H9 (cell line): ENCODE results near the gene ZP1. TPM values are rescaled to one million over a fixed set of nuclear protein-coding genes. Genes with fewer than 3 reads are reported as not detected.

Experiments used
- DNase-seq: peaks from one replicate; pipeline ENCODE4 v3.0.0-alpha.2; 2017
- H2AFZ ChIP-seq: one replicate; pipeline ENCODE4 v1.6.1; 2013; ENCODE audit warnings: mild to moderate bottlenecking, low read length, control low read depth, moderate library complexity
- H2AK5ac ChIP-seq: 2 replicates; pipeline ENCODE4 v1.6.1; 2013; ENCODE audit warnings: low read length, control low read depth, mixed read lengths; ENCODE audit not compliant: insufficient read length
- H2BK120ac ChIP-seq: one replicate; pipeline ENCODE4 v1.6.1; 2013; ENCODE audit warnings: low read depth, mild to moderate bottlenecking, low read length, control low read depth, inconsistent platforms; ENCODE audit not compliant: poor library complexity, severe bottlenecking
- H2BK12ac ChIP-seq: 2 replicates; pipeline ENCODE4 v1.6.1; 2013; ENCODE audit warnings: low read length, control low read depth, mixed read lengths, low read depth; ENCODE audit not compliant: insufficient read length
- H2BK15ac ChIP-seq: 2 replicates; pipeline ENCODE4 v1.6.1; 2013; ENCODE audit warnings: low read depth, low read length, control low read depth
- H2BK20ac ChIP-seq: one replicate; pipeline ENCODE4 v1.6.1; 2013; ENCODE audit warnings: low read depth, mild to moderate bottlenecking, low read length, control low read depth, inconsistent platforms; ENCODE audit not compliant: poor library complexity, severe bottlenecking
- H2BK5ac ChIP-seq: 2 replicates; pipeline ENCODE4 v1.6.1; 2013; ENCODE audit warnings: low read length, control low read depth, mixed read lengths; ENCODE audit not compliant: insufficient read length
- H3K14ac ChIP-seq: 2 replicates; pipeline ENCODE4 v1.6.1; 2013; ENCODE audit warnings: low read length, control low read depth; ENCODE audit not compliant: insufficient read depth
- H3K18ac ChIP-seq: 2 replicates; pipeline ENCODE4 v1.6.1; 2013; ENCODE audit warnings: low read depth, mild to moderate bottlenecking, mixed read lengths, low read length, control low read depth; ENCODE audit not compliant: insufficient read length
- H3K23ac ChIP-seq: 2 replicates; pipeline ENCODE4 v1.6.1; 2013; ENCODE audit warnings: low read length, control low read depth, mixed read lengths, low read depth; ENCODE audit not compliant: insufficient read length
- H3K23me2 ChIP-seq: 2 replicates; pipeline ENCODE4 v1.6.1; 2013; ENCODE audit warnings: low read depth, mild to moderate bottlenecking, mixed read lengths, low read length, control low read depth; ENCODE audit not compliant: insufficient read length, poor library complexity, severe bottlenecking
- H3K27ac ChIP-seq: 2 replicates; pipeline ENCODE4 v1.5.1; 2013; ENCODE audit warnings: low read length, control low read depth, mixed read lengths, low read depth; ENCODE audit not compliant: insufficient read length
- H3K27me3 ChIP-seq: 2 replicates; pipeline ENCODE4 v1.6.1; 2013; ENCODE audit warnings: low read length, control low read depth, inconsistent platforms; ENCODE audit not compliant: insufficient read depth
- H3K4ac ChIP-seq: 2 replicates; pipeline ENCODE4 v1.6.1; 2013; ENCODE audit warnings: low read depth, mild to moderate bottlenecking, control low read depth, inconsistent platforms, low read length, moderate library complexity
- H3K4me1 ChIP-seq: 2 replicates; pipeline ENCODE4 v1.6.1; 2013; ENCODE audit warnings: low read length, control low read depth, inconsistent platforms; ENCODE audit not compliant: insufficient read depth
- H3K4me2 ChIP-seq: 2 replicates; pipeline ENCODE4 v1.6.1; 2013; ENCODE audit warnings: low read length, control low read depth, mixed read lengths; ENCODE audit not compliant: insufficient read length, insufficient read depth
- H3K56ac ChIP-seq: 2 replicates; pipeline ENCODE4 v1.6.1; 2013; ENCODE audit warnings: low read depth, mild to moderate bottlenecking, mixed read lengths, low read length, control low read depth; ENCODE audit not compliant: insufficient read length
- H3K79me1 ChIP-seq: 2 replicates; pipeline ENCODE4 v1.6.1; 2013; ENCODE audit warnings: low read depth, mild to moderate bottlenecking, moderate library complexity, low read length, control low read depth, inconsistent platforms; ENCODE audit not compliant: insufficient read depth, poor library complexity, severe bottlenecking
- H3K79me2 ChIP-seq: 2 replicates; pipeline ENCODE4 v1.6.1; 2013; ENCODE audit warnings: low read length, control low read depth, inconsistent platforms; ENCODE audit not compliant: insufficient read depth
- H3K9ac ChIP-seq: 2 replicates; pipeline ENCODE4 v1.6.1; 2013; ENCODE audit warnings: low read length, control low read depth, mixed read lengths; ENCODE audit not compliant: insufficient read length; ENCODE audit errors: extremely low read depth
- H3K9me3 ChIP-seq: one replicate; pipeline ENCODE4 v1.6.1; 2013; ENCODE audit warnings: low read depth, low read length, inconsistent platforms; ENCODE audit not compliant: control insufficient read depth
- H3T11ph ChIP-seq: one replicate; pipeline ENCODE4 v1.6.1; 2013; ENCODE audit warnings: mild to moderate bottlenecking, low read length, control low read depth, inconsistent platforms
- H4K20me1 ChIP-seq: one replicate; pipeline ENCODE4 v1.6.1; 2013; ENCODE audit not compliant: control insufficient read depth, insufficient read length, insufficient read depth
- H4K5ac ChIP-seq: 2 replicates; pipeline ENCODE4 v1.6.1; 2013; ENCODE audit warnings: low read depth, mild to moderate bottlenecking, mixed read lengths, low read length, control low read depth; ENCODE audit not compliant: insufficient read length
- H4K8ac ChIP-seq: replicated peaks from 2 replicates; pipeline ENCODE4 v1.6.1; 2013; ENCODE audit warnings: low read length, control low read depth, mixed read lengths, low read depth; ENCODE audit not compliant: insufficient read length
- H4K91ac ChIP-seq: 2 replicates; pipeline ENCODE4 v1.6.1; 2013; ENCODE audit warnings: low read depth, mild to moderate bottlenecking, moderate library complexity, mixed read lengths, low read length, control low read depth; ENCODE audit not compliant: insufficient read length
- H3K27ac Mint-ChIP-seq, 3 experiments: 2 replicates in 2 of 3; 3 replicates in 1 of 3; pipeline ENCODE4 v1.8.0; 2020 to 2021; ENCODE audit warnings: mixed read lengths in 3 of 3, mild to moderate bottlenecking in 1 of 3, moderate library complexity in 1 of 3
- H3K27me3 Mint-ChIP-seq: 2 replicates; pipeline ENCODE4 v1.8.0; 2021; ENCODE audit warnings: low read depth, mild to moderate bottlenecking, moderate library complexity, mixed read lengths
- H3K36me3 Mint-ChIP-seq, 3 experiments: 2 replicates in 2 of 3; 3 replicates in 1 of 3; pipeline ENCODE4 v1.8.0; 2020 to 2021; ENCODE audit warnings: low read depth in 3 of 3, mixed read lengths in 3 of 3; ENCODE audit not compliant: insufficient read depth in 1 of 3
- H3K4me1 Mint-ChIP-seq, 2 experiments: 2 replicates each; pipeline ENCODE4 v1.8.0; 2020; ENCODE audit warnings: mixed read lengths in 2 of 2
- H3K4me3 Mint-ChIP-seq, 2 experiments: 2 replicates in 1 of 2; 3 replicates in 1 of 2; pipeline ENCODE4 v1.8.0; 2020 to 2021; ENCODE audit warnings: mild to moderate bottlenecking in 2 of 2, mixed read lengths in 2 of 2, moderate library complexity in 1 of 2
- H3K9me3 Mint-ChIP-seq, 2 experiments: 2 replicates in 1 of 2; 3 replicates in 1 of 2; pipeline ENCODE4 v1.8.0; 2020; ENCODE audit warnings: mild to moderate bottlenecking in 2 of 2, mixed read lengths in 2 of 2, moderate library complexity in 1 of 2
- WGBS: extraction: QIAGEN DNeasy Blood & Tissue Kit; methylation state at CpG from one replicate; pipeline ENCODE4 v1.1.7; 2013; ENCODE audit warnings: missing lambda C conversion rate, low lambda C conversion rate, mixed read lengths; ENCODE audit not compliant: insufficient read length; ENCODE audit errors: extremely low coverage; 5-methylcytosine and 5-hydroxymethylcytosine counted together
- total RNA-seq: library from RNA; stranded (reverse); gene quantifications from 2 replicates; pipeline ENCODE4 v1.2.1, GENCODE V29; 2021
- TF ChIP-seq, protein P1 (sequence below): fragments of 200-600 bp; sonication (generic); conservative IDR thresholded peaks from 3 replicates; pipeline ENCODE4 v1.8.0; 2021; ENCODE audit warnings: antibody characterized with exemption, mild to moderate bottlenecking

Gene ZP1
- total RNA-seq, 1 experiment from 2014 or later = not detected

DNA sequence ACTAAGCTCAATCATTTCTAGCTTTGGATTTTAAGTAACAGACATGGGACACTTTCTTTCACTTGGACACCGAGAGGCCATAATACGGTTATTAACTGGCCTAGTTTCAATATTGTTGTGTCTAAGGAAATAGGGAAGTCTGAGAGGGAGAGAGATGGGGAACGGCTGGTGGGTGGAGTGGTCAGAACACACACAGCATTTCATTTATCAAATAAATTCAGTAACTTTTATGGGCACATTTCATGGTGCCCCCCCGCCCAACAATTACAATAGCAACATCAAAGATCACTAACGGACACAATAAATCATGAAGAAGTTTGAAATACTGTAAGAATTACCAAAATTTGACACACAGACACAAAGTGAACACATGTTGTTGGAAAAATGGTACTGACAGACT, 28.3 kb downstream of the ZP1 start:
- H3K4me1 ChIP-seq = no peaks in the 10 kb centered on the region
- no peak overlapping the region for H2BK5ac ChIP-seq
- H3K18ac ChIP-seq = no peak overlapping the region
- no peak overlapping the region for H2AK5ac ChIP-seq
- TF ChIP-seq, protein P1, sequence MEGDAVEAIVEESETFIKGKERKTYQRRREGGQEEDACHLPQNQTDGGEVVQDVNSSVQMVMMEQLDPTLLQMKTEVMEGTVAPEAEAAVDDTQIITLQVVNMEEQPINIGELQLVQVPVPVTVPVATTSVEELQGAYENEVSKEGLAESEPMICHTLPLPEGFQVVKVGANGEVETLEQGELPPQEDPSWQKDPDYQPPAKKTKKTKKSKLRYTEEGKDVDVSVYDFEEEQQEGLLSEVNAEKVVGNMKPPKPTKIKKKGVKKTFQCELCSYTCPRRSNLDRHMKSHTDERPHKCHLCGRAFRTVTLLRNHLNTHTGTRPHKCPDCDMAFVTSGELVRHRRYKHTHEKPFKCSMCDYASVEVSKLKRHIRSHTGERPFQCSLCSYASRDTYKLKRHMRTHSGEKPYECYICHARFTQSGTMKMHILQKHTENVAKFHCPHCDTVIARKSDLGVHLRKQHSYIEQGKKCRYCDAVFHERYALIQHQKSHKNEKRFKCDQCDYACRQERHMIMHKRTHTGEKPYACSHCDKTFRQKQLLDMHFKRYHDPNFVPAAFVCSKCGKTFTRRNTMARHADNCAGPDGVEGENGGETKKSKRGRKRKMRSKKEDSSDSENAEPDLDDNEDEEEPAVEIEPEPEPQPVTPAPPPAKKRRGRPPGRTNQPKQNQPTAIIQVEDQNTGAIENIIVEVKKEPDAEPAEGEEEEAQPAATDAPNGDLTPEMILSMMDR = no peak
- no peaks in the 10 kb centered on the region for H3K23me2 ChIP-seq
- no peak overlapping the region for H3K27ac ChIP-seq
- no peak overlapping the region for H2BK12ac ChIP-seq
- no peak overlapping the region for H2BK20ac ChIP-seq
- Mint-ChIP-seq H3K36me3 (peaks cover 37 to 94% (median 54%) of the 10 kb centered on the region in 3 experiments; a peak in 6 of 7 replicates), H3K4me1 (no peaks in the 10 kb centered on the region), H3K4me3 (no peak overlapping the region), H3K27ac (no peak overlapping the region), H3K9me3 (no peaks in the 10 kb centered on the region), H3K27me3 (no peaks in the 10 kb centered on the region)
- H2BK15ac ChIP-seq = no peak overlapping the region
- no peak overlapping the region for H3K4ac ChIP-seq
- no peak overlapping the region for H3K56ac ChIP-seq
- no CpG with 5 or more reads among the region's 5 CpGs for WGBS
- no peak overlapping the region for H3K9ac ChIP-seq
- no peaks in the 10 kb centered on the region for H3K79me2 ChIP-seq
- no peaks in the 10 kb centered on the region for H3K79me1 ChIP-seq
- no peak overlapping the region for H3T11ph ChIP-seq
- H4K5ac ChIP-seq = no peak overlapping the region
- H2AFZ ChIP-seq = no peak overlapping the region
- no peak overlapping the region for H3K14ac ChIP-seq
- H4K20me1 ChIP-seq = peaks cover 2% of the 10 kb centered on the region
- no peaks in the 10 kb centered on the region for H3K9me3 ChIP-seq
- H3K4me2 ChIP-seq = no peak overlapping the region
- H4K91ac ChIP-seq = no peak overlapping the region
- H4K8ac ChIP-seq = no peak overlapping the region
- H2BK120ac ChIP-seq = no peak overlapping the region
- no peaks in the 10 kb centered on the region for H3K27me3 ChIP-seq
- H3K23ac ChIP-seq = no peak overlapping the region
- DNase-seq = no peak
